GM19035 (cell line): ENCODE data around the gene TUBB3.

Experiments
- ATAC-seq: cut with Tn5 transposase; IDR thresholded peaks from one replicate; pipeline ENCODE4 v1.9.1; 2021; ENCODE audit not compliant: unreplicated experiment

TUBB3 gene

GRCh38 chr16:89936981-89937380 lies 13.8 kb downstream of the TUBB3 start:
- no peak for ATAC-seq

DNA sequence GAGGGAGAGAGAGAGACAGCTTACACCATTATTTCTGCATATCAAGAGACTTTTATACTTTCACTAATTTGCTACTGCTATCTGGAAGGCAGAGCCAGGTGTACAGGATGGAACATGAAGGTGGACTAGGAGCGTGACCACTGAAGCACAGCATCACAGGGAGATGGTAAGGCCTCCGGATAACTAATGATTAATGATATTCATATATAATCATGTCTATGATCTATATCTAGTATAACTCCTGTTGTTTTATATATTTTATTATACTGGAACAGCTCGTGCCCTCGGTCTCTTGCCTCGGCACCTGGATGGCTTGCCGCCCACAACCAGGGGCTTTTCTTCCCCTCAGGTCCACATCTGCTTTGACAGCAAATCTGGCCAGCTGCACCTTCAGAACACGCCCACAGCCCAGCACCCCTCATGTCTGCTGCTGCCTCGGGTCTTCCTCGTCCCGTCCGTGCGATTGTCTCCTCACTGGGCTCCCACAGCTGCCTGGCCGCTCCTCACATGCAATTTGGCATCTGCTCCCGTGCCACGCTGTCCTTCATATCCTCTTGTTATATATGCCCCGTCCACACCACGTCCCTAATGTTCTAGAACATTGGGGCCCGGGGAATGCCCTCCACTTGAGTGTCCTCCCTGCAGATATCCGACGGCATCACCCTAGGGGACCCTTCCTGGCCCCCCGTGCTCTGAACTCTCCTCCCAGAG lies 15.2 kb downstream of the TUBB3 start:
- ATAC-seq, result no peak

DNA sequence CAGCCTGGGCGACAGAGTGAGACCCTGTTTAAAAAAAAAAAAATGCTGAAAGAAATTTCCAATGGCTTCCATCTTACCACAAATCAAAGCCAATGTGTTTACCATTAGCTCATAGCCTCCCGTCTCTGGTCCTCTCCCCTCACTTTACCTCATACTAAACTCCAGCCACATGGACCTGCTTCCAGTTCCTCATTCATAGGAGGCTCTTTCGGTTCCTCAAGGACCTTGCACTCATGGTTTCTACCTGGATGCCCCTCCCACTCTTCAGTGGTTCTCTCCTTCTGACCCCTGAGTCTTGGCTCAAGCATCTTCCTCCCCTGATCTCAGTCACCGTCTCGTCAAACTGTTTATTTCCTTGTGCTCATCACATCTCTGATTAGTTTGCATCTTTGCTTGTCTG lies 21.6 kb downstream of the TUBB3 start:
- no peak for ATAC-seq

DNA sequence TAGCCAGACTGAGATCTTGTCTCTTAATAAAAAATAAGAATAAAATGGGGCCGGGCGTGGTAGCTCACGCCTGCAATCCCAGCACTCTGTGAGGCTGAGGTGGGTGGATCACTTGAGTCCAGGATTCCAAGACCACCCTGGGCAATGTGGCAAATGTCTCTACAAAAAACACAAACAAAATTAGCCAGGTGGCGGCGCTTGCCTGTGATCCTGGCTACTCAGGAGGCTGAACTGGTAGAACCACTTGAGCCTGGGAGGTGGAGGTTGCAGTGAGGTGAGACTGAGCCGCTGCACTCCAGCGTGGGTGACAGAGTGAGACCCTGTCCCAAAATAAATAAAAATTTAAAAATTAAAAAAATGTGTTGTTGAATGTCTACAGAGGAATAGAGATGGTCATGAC lies 22.5 kb downstream of the TUBB3 start:
- no peak for ATAC-seq

- no peak for ATAC-seq
Measured at GRCh38 chr16:89946515-89946914, 23.4 kb downstream of the TUBB3 start.

GRCh38 chr16:89949121-89949742 lies 26.1 kb downstream of the TUBB3 start:
- no peak for ATAC-seq

DNA sequence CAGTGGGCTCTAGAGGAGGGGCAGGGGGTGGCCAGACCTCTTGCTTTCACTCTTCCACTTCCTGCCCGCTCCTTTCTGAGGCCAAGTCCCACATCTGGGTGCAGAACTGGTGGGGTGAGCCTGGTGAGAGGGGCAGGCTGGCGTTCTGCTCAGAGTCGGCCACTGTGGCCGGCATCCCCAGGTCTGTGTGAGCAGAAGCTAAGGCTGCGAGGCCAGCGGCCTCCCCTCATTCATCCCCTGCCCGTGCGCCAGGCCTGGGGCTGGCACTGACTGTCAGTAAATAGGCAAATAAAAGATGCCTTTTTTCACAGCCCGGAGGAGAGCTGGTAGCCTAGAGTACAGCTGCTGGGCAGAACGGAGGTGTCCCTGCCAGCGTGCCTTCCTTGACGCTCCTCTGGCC lies 26.6 kb downstream of the TUBB3 start:
- no peak for ATAC-seq

GRCh38 chr16:89951509-89951908 lies 28.4 kb downstream of the TUBB3 start:
- ATAC-seq, result no peak

DNA sequence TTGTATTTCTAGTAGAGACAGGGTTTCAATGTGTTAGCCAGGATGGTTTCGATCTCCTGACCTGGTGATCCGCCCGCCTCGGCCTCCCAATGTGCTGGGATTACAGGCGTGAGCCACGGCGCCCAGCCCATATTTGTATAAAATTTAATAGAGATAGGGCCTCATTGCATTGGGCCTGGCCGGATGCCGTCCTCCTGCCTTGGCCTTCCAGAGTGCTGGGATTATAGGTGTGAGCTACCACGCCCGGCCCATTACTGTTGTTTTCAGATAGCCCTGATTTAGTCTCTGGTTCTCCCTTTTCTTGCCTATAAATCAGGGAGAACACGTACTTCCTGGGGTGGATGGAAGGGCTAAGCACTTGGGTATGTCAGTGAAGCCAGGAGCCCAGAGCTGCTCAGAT lies 28.9 kb downstream of the TUBB3 start:
- no peak for ATAC-seq

DNA sequence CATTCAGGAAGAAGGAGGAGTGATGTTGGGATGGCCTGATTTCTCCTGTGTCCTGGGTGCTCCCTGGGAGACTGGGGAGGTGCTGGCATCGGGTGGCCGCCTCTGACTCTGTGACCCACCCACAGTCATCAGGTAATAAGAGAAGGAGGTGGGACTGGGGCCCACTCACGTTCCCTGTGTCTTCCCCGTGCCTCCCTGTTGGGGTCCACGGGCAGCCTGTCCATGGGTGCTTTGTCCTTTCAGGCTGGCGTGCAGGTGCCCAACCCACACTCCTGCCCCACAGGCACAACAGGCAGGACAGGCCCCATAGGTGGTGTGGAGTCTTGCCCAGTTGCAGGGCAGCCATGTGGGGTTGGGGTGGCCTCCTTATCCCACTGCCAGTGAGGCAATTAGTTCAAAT lies 29.4 kb downstream of the TUBB3 start:
- ATAC-seq, result no peak

- peak; percentile 51 for ATAC-seq
Measured at GRCh38 chr16:89953671-89954406, 30.7 kb downstream of the TUBB3 start.

- no peak for ATAC-seq
Measured at GRCh38 chr16:89954462-89954861, 31.3 kb downstream of the TUBB3 start.

DNA sequence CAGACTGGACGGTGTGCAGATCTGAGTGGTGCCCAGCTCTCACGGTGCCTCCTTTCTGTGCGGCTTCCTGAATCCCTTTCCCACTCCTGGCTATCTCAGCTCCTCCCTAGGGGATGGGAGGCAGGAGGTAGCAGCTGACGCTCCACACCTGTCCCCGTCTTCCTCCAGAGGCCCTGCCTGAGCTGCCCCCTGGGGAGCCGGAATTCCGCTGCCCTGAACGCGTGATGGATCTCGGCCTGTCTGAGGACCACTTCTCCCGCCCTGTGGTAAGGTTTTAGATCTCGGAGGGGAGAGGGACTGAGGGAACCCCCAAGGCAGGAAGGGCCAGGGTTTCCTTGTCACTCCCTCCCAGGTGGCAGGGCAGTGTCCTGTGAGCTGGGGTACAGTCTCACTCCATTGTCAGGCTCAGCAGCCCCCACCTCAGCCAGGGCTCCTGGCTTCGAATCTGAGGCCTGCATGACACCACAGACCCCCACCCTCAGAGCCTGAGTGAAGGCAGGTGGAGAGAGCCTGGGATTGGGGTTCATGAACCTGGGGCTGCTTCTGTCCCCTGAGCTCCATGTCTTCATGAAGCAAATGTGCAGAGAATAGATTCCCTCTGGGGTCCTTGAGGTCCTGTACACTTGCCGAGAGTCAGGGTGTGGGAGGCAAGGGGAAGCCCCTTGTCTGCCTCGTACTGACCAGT lies 32.0 kb downstream of the TUBB3 start:
- no peak for ATAC-seq

DNA sequence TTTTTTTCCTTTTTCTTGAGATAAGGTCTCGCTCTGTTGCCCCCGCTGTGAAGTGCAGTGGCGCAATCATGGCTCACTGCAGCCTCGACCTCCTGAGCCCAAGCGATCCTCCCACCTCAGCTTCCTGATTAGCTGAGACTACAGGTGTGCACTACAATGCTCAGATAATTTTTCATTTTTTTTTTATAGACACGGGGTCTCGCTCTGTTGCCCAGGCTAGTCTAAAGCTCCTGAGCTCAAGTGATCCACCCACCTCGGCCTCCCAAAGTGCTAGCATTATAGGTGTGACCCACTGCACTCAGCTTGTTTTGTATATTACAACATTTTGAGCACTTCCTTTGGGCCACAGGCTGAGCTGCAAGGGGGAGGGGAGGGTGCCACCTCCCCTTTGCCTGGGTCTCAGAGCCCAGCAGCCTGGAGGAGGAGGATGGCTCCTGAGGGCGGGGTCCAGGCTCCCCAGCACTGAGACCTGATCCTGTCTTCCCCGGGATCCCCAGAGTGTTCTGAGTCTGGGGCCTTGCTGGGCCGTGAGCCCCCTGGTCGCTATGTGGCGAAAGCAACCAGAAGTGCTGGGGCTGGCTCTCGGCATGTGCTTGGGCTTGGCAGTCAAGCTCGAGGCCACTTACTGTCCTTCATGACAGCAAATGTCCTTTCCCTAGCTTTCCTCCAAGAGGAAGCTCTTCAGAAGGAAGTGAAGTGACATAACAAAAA lies 33.5 kb downstream of the TUBB3 start:
- ATAC-seq, result no peak

- no peak for ATAC-seq
Measured at GRCh38 chr16:89957216-89957785, 34.2 kb downstream of the TUBB3 start.

- ATAC-seq, result no peak
Measured at GRCh38 chr16:89958068-89958467, 34.9 kb downstream of the TUBB3 start.

- ATAC-seq, result no peak
Measured at GRCh38 chr16:89958596-89958995, 35.5 kb downstream of the TUBB3 start.

GRCh38 chr16:89960966-89961365 lies 37.8 kb downstream of the TUBB3 start:
- ATAC-seq, result no peak

- ATAC-seq, result no peak
Measured at GRCh38 chr16:89961920-89962319, 38.8 kb downstream of the TUBB3 start.

DNA sequence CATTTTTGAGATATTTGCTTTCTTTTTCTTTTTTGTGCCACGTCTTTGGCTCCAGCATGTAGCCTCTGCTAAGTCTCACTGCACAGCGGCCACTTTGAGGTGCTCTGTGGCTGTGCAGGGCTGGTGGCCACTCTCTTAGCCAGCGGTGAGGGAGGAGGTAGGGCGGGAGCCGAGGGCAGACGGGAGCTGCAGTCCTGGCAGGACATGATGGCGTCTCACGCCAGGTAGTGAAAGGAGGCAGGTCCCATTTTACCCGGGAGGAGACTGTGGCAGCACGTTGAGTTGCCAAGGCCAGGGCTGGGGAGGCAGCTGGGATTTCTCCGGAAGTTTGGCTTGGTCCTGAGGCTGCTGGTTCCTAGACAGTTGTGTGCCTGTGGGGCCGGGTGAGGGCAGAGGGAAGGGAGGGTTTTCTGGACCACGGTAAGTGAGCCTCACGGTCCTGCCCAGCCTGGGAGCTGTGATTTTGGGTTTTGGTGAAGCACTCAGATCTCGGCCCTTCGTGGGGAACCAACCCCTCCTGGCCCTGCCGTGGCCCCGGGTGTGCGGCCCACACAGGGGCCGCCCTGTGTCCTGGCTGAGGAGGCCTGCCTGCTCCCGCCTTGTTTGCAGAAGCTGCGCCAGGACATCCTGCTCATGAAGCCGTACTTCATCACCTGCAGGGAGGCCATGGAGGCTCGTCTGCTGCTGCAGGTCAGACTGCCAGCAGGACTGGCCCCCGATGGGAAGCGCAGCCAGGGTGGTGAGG lies 39.8 kb downstream of the TUBB3 start:
- ATAC-seq, result no peak
